ENCODE data around the gene UBL4B.
A peak's percentile ranks its signal among the peaks of the same experiment; 100 is the strongest.

Gene UBL4B

DNA sequence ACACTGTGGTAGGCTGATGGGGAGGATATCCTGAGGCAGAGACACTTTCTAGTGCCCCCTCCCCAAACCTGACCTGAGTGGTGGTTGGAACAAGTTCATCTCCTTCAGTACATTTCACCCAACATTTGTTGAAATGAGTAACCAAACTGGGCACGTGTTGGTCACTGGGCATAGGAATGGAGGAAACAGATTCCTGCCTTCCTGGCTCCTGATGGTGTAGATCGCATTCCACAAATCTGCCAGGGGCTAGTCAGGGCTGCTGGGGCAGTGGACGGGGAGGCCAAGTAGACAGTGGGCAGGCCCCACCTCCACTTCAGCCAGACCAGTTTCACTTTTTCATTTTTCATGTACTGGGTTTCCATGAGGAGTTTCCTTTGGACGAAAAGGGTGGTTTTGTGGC lies 25.3 kb upstream of the UBL4B start:
- DNase-seq = no peak

DNA sequence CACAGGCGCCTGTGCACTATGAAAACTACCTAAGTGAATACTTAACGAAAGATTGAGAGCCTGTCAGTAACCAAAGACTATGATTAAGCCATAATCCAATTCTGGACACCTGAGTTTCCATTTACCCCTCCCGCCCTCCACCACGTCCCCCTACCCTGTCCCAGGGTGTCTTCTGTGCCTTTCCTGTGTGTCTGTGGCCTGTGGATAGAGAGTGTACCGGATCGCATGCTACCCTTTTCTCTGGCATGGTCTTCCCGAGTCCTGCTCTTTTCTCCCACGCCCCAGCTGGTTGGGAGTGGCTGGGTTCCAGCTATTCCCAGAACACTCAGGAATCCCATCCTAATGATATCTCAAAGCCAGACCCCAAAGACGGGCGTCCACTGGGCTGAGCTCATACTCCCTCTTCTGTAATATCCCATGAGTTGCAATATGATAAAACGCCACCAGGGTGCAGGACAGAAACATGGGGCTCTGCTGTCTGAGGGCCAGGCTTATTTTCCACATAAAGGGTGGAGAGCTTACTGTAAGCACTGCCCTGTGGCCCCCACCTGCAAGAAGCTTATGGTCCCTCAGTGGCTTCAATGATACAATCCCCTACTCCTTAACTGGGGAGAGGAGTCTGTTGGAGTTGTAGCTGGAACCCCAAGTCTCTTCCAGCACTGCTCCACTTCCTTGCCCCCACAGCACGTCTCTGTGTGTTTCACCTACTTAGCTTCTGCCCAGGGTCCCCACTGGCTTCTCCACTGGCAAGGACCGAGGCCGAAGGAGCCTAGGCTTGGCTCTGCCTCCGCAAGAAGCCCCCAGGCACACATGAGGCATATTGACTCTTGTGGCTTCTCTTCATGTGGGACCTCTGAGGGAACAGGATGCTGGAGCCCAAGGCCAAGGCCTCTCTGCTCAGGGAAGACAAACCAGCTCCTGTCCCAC lies 24.2 kb upstream of the UBL4B start:
- peak; percentile 44 for DNase-seq

DNA sequence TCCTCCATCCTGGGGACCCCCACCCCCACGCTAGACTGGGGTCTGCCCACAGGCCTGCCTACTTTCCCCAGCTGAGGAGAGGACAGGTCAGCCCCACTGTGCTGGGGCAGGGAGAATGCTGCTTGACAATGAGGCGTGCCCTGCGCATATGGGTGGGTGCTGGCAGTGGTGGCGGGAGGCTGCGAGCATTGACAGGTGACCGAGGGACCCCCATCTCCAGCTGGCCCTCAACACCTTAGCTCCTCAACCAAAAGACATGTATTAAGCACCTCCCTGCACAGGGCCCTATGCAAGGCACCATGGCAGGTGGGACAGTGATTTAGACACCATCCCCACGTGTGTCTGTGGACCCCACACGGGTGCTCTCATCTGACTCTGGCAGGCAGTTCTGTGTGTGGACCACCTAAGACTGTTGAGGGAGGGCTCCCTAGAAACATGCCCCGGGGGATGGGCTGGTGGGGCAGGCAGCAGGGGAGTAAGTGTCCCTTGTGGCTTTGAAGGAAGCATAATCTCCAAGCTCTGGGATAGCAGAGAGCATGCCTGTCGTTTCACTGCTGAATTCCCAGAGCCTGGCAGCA lies 23.4 kb upstream of the UBL4B start:
- DNase-seq = no peak

DNA sequence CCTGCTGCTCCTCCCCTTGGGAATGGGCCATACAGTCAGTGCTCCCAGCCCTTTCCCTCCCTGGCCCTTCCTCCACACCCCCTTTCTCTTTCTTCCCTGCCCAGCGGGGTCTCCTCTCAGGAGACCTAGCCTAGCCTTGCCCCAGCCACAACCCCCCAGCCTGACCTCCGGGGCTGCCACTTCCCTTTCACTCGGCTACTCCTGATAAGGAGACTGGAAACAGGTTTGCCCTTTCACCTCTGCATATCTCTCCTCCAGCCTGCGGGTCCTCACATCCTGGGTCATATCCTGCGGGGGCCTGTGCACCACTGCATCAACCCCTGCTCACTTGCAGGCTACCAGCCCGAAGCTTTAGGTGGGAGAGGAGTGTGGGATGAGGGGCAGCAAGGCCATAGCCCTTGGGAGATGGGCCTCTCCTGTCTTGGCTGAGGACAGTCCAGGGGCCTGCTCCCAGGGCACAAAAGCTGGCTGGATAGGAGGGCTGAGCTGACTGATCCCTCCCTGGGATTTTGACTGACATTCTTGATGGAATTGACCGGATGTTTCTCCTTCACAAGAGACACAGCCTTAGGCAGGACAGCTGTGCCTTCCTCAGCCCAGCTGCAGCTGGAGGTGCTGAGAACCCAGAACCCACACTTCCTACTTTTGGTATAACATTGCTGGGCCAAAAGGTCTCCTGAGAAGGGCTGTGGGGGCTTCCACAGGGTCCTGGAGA lies 22.5 kb upstream of the UBL4B start:
- no peak for DNase-seq

DNA sequence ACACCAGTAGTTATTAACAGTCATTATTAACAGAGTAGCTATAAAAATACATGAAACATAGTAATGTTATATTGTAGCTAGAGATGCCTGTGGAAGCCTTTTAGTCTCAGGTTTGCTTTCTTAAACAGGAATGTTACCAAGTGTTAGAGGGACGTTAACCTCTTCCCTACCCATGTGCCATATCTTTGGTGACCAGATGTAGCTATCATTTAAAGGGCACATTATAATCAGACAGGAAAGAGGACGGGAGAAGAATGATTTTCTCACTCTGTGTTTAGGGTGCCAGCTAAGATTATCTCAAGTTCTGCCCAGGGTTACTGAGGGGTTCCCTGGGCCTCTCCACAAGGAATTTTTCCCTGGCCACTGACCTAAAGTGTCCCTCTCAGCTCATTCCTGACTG lies 20.9 kb upstream of the UBL4B start:
- DNase-seq = no peak

DNA sequence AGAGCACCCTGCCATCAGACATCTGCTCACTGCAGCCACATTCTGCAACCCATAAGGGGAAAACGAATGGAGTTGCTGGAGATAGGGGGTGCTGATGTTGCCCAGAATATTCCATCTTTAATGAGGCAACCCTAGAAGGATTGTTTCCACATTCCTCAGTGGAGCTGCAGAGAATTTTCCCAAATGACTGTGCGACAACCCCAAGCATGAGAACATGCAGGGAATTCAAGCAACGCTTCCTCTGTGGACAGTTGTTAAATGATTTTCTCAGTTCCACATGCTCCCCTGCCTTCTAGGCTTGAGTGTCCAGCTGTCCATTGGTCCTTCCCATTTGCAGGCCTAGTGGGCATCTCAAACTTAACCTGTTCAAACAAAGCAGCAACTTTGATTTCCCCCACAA lies 20.5 kb upstream of the UBL4B start:
- DNase-seq = no peak

DNA sequence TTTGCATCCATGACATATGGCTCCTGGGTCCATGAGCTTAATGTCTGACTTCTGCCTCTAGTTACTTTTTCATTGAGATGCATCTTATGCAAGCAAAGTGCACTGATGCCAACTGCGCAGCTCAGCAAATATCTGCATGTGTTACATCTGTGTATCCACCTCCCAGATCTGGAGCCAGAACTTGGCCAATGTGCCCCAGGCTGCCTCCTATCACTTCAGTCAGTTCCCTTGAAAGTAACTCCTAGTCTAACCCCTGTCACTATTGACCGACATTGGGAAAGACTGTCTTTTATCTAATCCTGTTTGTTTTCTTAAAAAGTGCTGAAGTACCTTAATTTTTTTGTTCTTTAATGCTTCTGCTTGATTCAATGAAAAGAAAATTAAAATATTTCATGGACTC lies 19.3 kb upstream of the UBL4B start:
- no peak for DNase-seq

DNA sequence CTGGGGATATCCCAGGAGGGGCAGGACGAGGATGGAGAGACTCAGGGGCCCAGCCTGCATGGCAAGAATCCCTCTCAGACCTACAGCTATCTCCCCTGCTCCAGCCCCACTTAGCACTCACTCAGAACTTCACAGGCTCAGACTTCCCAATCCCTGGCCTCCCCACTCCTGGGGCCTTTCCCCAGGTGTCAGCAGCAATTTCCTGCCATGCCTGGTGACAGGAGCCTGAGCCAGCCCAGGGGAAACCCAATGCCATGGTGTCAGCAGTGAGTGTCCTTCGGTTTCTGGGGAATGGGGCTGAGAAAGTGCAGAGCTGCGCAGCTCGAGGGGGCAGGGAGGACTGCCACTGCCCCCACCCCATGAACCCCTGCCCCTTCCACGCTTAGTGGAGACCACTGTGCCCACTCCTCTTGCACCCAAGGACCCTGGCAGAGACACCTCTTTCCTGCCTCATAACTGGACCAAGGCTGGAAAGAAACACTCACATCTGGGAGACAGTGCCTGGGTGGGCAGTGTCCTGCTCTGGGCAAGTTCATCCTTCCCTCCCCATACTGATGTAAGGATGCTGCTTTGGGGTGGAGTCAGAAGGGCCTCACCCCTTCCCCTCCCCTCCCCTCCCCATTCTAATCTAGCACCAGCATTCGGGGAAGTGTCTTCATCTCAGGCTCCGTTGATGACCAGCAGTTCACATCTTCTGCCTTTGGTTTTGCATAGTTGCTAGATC lies 17.1 kb upstream of the UBL4B start:
- no peak for DNase-seq

DNA sequence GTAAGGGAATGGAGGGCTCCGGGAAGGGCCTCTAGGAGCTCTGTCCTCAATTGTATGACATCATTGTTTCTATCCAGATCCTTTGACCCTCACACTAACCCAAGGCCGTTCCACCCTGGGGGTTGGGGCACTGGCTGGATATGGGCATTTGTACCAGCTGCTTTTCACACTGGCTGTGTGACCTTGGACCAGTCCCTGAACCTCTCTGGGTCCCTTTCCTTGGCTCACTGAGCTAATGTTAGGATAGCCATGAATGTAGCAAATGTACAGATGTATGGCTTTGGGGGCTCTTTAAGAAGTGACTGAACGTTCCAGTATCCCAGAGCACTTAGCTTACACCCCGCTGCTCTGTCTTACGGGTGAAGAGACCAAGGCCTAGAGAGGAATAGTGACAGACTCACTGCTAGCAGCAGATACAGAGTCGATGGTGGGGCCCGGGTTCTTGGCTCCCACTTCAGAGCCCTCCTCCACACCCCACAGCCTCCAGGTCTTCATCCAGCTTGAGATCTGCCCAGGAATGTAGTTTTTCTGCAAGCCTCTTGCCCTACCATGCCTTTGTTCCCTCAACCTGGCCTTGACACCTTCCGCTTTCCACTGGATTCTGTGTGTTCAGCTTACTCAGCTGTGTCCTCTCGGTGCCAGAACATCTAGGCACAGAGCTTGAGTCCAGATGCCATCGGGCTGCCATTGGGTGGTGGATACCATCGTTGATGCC lies 14.6 kb upstream of the UBL4B start:
- no peak for DNase-seq

DNA sequence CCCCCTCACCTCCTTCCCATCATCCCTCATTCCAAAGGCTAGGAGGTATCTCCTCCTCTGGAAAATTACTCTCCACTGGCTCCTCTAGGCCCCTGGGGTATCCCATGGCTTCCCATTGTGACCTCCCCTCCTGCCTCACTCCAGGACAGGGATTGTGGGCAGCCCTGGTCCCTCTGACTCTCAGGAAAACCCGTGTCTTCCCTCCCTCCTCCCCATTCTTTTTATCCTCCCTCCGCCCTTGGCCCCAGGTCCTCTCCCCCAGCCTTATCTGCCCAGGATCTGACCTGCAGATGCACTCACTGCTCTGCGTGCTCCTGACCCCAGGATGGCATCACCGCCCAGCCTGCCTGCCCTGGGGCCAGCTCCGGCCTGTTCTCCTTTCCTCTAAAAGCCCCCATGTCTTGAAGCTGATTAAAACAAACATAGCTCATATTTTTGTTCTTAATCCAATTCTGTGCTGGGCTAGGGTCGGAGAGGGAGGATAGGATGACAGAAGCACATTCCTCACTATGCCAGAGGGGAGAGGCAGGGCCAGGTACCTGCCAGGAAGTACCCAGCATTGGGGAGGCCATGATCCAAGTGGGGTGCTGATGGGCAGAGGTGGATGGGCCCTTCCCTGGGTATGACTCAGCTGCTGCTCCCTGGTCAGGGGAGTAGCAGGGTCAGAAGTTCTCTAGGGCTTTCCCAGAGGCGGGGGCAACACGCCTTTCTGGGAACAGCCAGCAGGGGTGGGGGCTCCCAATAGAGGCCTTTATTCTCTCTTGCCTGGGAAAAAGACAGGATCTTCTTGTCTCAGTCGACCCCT lies 13.8 kb upstream of the UBL4B start:
- DNase-seq = no peak

DNA sequence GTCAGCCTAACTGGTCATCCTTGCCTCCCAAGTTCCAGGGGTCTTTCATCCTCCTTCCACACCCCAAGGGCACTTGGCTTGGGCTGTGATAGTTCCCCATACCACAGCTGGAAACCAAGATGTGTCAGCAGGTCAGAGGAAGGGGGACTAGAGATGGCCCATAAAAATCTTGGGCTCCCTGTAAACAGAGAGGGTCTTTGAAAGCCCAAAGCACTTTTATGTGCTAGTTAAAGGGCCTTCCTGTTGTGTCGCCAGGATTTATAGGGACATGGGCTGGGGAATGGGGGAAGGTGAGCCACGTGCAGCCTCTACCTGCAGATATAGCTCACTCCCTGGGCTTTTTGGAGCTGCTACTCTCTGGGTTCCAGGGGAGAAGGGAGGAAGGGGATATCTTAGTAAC lies 11.9 kb upstream of the UBL4B start:
- DNase-seq = no peak

DNA sequence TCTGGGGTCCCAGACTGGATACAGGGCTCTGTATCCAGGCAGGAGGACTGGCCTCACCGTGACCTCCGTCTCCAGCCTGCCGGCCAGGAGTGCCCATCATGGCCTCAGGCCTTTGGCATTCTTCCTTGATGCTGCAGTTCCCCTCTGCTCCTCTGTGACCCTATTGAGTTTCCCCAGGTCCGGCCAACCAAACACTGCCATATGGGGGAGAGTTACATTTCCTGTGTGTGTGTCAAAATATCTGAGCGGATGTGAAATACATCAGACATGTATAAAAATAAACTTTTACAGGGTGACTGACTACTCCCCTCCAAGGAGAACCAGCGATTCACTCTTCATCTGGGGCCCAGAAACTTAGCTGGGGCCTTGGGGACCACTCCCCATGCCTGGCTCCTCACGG lies 10.2 kb upstream of the UBL4B start:
- no peak for DNase-seq

DNA sequence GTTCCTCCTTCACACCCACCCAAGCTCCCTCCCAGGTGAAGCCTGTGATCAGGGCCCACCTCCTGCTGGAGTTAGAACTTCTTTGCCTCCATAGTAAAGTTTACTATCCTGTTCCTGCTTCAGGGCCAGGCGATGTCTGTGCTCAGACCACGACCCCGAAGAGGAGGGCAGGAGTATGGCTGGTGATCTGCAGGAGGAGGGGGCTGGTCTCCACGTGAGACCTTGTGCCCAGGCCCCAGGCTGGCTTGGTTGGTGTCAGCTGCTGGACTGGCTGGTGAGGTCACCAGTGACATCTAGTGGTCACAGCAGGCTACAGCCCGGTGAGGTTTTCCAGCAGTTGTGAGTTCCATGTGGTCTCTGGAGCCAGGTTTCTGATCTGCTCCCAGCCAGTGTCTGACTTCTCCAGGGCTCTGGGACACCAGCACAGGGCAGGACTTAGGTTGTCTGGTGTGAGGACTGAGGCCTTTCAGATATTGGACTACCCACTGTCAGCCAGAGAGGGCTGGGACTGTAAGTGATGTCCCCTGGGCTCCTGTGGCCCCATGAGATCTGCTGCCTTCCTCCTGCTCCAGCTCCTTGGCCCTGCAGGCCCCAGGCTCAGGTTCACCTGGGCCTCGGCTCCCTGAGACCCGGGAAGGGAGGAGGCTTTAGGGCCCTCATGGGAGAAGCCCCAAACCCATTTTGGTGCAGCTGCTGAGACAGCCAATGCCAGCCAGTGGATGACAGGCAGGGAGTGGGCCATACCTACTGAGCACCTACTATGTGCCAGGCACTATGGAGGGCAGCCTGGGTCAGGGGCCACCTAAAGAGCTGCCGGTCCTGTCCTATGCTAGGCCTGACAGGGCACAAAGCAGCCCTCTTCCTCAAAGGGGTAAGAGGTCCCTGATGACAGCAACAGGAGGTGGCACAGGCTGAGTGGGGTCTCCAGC lies 6.0 kb upstream of the UBL4B start:
- peak; percentile 53 for DNase-seq

DNA sequence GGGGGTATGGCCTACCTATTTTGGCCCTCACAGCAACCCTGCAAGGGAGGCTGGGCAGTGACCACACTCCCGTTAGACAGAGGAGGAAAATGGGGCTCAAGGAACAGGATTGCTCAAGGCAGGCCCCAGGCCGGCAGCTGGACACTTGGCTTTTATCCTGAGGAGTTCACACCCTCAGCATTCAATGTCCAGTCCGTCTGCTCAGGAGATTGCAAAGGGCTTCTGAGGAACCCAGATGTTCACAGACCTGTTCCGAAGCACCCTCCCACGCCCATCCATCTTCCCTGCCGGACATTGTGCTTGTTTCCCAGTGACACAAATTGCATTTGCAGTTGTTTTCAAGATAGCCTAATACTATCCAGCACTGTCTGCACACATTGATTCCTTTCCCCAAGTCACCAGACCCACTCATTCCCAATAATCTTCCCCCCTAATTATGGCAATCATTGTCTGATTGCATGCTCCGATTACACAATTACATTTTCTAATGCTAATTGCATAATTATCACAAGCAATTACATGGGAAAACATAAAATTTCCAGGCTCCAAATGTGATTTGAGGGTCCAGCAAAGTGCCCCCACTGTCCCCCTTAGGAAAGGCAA lies 4.3 kb upstream of the UBL4B start:
- DNase-seq = no peak

DNA sequence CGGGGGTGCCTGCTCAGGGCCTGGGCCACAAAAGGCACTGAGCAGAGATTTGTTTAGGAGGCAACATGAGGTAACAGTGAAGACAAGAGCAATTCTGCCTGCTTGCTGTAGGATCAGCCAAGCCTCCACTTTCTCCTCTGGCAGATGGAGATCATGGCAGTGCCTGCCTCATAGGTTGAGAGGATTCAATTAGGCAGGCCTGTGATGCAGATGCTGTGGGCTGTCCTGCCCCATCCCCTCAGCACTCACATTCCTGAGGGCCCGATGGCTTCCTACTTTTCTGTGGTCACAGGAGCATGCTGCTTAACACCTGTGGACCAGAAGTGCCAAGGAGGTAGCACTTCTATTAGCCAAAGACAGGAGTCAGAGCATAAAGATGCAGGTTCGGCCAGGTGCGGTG lies 1.2 kb upstream of the UBL4B start:
- DNase-seq = no peak

DNA sequence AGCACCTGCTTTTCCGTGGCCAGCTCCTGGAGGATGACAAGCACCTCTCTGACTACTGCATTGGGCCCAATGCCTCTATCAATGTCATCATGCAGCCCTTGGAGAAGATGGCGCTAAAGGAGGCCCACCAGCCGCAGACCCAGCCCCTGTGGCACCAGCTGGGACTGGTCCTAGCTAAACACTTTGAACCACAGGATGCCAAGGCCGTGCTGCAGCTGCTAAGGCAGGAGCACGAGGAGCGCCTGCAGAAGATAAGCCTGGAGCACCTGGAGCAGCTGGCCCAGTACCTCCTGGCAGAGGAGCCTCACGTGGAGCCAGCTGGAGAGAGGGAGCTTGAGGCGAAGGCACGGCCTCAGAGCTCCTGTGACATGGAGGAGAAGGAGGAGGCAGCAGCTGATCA lies 413 bp downstream of the UBL4B start:
- DNase-seq = no peak

DNA sequence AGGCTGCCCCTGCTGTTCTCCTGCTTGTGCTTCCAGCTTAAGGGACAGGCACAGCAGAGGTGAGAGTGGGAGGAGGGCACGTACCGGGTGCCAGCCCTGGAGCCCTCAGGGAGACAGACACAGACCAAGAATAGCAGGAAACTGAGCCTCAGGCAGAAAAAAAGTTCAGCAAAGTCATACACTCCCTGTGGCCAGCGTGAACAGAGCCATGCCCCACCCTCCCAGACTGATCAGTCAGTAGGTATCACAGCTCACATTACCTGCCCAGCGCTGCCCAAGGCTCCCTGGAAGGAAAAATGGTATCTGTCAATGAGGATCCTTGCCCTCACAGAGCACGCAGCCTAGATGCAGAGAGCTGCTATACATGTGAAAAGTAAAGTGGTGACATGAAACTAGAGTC lies 1.3 kb downstream of the UBL4B start:
- DNase-seq = no peak

DNA sequence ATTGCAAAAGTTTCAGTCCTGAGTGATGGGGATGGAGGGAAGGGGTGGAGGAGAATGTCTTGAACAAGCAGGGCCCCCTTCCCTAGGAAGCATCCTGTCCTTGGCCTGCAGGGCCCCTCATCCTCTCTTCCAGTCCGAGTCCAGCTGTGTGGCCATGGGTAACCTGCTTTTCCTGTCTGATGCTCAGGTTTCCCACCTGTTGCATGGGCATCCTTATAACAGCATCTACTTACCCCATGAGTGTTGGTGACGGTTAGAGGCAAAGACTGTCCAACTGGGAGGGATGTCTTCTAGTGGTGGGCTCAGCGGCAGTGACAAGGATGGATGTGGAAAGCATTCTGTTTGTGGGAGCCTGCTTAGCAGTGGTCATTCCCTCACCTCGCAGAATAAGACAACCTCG lies 1.9 kb downstream of the UBL4B start:
- no peak for DNase-seq

DNA sequence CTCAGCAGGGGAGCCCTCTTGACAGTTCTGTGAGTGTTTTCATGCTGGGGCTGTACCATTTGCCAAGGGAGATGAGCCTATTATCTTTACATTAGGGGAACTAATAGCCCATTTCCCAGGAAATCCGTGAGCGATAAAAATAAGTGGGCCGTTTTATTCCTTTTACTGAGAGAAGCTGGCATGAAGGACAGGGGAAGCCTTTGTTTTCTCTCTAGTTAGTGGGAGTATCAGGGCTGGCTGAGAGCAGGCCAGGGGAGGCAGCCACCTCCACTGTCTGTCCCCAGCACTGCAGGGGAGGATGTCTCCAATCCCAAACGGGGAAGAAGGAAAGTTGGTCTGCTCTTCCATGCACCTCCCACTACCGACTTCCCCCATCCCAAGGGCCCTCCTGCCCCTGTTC lies 2.5 kb downstream of the UBL4B start:
- no peak for DNase-seq
